ENCODE measurements around the gene EMP1. TPM values are rescaled to one million over a fixed set of nuclear protein-coding genes. Genes with fewer than 3 reads are reported as not detected.
A peak's percentile ranks its signal among the peaks of the same experiment; 100 is the strongest.

Gene EMP1
- total RNA-seq, 1 experiment from 2014 or later = 0.63 TPM

DNA sequence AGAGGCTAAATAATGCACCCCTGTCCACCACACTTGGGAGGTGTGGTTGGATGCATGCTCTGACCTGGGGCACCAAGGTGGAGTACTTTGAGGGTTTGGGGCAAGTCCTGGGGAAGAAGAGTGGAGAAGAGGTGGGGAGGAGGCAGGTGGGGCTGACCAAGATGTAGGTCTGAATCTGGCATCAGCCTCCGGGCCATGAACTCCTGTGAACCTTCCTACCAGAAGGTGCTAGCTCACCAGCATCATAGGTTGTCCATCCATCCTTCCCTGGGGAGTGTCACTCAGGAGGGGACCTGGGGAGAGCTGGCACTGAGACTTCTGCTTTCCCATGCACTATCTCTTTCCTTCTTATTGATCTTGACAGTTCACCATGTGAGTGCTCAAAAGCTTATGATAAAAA, 13.6 kb upstream of the EMP1 start:
- Histone ChIP-seq H3K27ac (ENCODE audit: insufficient read length, low read depth, low read length) (no peak overlapping the region), H3K56ac (ENCODE audit: insufficient read length, low read depth, low read length) (no peak overlapping the region), H3T11ph (ENCODE audit: low read length) (no peak overlapping the region), H4K20me1 (ENCODE audit: control insufficient read depth, insufficient read depth, insufficient read length) (no peaks in the 10 kb centered on the region), H2AK5ac (ENCODE audit: insufficient read length, low read length) (no peak overlapping the region), H3K4me2 (ENCODE audit: insufficient read depth, insufficient read length, low read length) (no peak overlapping the region), H4K5ac (ENCODE audit: insufficient read length, low read depth, low read length) (no peak overlapping the region), H3K4me1 (ENCODE audit: insufficient read depth, low read length) (peaks cover 14% of the 10 kb centered on the region; the same call in 1 of the 2 replicates), H3K23ac (ENCODE audit: insufficient read length, low read depth, low read length) (no peak overlapping the region), H2BK15ac (ENCODE audit: low read depth, low read length) (no peak overlapping the region), H3K79me1 (ENCODE audit: insufficient read depth, low read depth, low read length, poor library complexity, severe bottlenecking) (no peaks in the 10 kb centered on the region), H4K91ac (ENCODE audit: insufficient read length, low read depth, low read length) (no peak overlapping the region), H3K14ac (ENCODE audit: insufficient read depth, low read length) (no peak overlapping the region), H3K18ac (ENCODE audit: insufficient read length, low read depth, low read length) (no peak overlapping the region), H2BK20ac (ENCODE audit: low read depth, low read length, poor library complexity, severe bottlenecking) (no peak overlapping the region), H3K4ac (ENCODE audit: low read depth, low read length) (no peak overlapping the region), H2BK5ac (ENCODE audit: insufficient read length, low read length) (no peak overlapping the region), H2AFZ (ENCODE audit: low read length) (no peak overlapping the region), H3K9me3 (ENCODE audit: control insufficient read depth, low read depth, low read length) (no peaks in the 10 kb centered on the region), H2BK120ac (ENCODE audit: low read depth, low read length, poor library complexity, severe bottlenecking) (no peak overlapping the region), H4K8ac (replicated peaks; ENCODE audit: insufficient read length, low read depth, low read length) (no peak overlapping the region), H3K27me3 (ENCODE audit: insufficient read depth, low read length) (no peaks in the 10 kb centered on the region), H3K23me2 (ENCODE audit: insufficient read length, low read depth, low read length, poor library complexity, severe bottlenecking) (no peaks in the 10 kb centered on the region), H2BK12ac (ENCODE audit: insufficient read length, low read depth, low read length) (no peak overlapping the region), H3K9ac (ENCODE audit: extremely low read depth, insufficient read length, low read length) (no peak overlapping the region), H3K79me2 (ENCODE audit: insufficient read depth, low read length) (no peaks in the 10 kb centered on the region)
- Mint-ChIP-seq H3K4me3 (no peak overlapping the region), H3K9me3 (no peaks in the 10 kb centered on the region), H3K36me3 (ENCODE audit: insufficient read depth in 1 of 3, low read depth in 3 of 3) (no peaks in the 10 kb centered on the region), H3K4me1 (peaks cover 26% of the 10 kb centered on the region in 2 experiments), H3K27me3 (ENCODE audit: low read depth) (no peaks in the 10 kb centered on the region), H3K27ac (no peak overlapping the region)
- TF ChIP-seq, protein P1, sequence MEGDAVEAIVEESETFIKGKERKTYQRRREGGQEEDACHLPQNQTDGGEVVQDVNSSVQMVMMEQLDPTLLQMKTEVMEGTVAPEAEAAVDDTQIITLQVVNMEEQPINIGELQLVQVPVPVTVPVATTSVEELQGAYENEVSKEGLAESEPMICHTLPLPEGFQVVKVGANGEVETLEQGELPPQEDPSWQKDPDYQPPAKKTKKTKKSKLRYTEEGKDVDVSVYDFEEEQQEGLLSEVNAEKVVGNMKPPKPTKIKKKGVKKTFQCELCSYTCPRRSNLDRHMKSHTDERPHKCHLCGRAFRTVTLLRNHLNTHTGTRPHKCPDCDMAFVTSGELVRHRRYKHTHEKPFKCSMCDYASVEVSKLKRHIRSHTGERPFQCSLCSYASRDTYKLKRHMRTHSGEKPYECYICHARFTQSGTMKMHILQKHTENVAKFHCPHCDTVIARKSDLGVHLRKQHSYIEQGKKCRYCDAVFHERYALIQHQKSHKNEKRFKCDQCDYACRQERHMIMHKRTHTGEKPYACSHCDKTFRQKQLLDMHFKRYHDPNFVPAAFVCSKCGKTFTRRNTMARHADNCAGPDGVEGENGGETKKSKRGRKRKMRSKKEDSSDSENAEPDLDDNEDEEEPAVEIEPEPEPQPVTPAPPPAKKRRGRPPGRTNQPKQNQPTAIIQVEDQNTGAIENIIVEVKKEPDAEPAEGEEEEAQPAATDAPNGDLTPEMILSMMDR (conservative IDR thresholded peaks at IDR 0.05) = no peak
- WGBS (ENCODE audit: extremely low coverage, insufficient read length, low lambda C conversion rate) = no CpG with 5 or more reads among the region's 1 CpG
- DNase-seq = peak; percentile 20

All from H9 (cell line).